NAMALWA (cell line): Measurements from ENCODE around the gene AP2A2.

Experiments
- DNase-seq: peaks from one replicate; pipeline ENCODE4 v3.0.0-alpha.2; 2015; ENCODE audit warnings: low spot score

AP2A2 gene

DNA sequence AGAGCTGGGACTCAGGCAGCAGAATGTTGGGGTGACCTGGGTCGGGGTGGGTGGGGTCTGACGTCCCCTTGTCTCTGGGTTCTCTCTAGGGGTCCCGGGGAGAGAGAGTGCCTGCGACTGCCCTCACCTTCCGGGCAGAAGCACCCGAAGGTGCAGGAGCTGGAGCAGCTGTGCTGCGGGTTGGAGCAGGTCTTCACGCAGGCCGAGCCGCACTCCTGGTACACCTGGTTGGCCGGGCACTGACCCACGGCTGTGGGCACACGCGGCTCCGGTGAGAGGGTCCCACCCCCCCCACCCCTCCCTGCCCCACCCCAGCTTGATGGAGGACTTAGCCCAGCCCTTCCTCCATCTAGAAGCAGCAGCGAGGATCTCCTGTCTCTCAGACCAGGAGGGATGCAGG is 104.4 kb downstream of the AP2A2 start:
- DNase-seq, result no peak

- no peak for DNase-seq
Observed at GRCh38 chr11:1030556-1030955, 104.9 kb downstream of the AP2A2 start.

- DNase-seq, result no peak
Observed at GRCh38 chr11:1031121-1031899, 105.6 kb downstream of the AP2A2 start.

GRCh38 chr11:1032310-1032891 is 106.7 kb downstream of the AP2A2 start:
- no peak for DNase-seq

- no peak for DNase-seq
Observed at GRCh38 chr11:1033016-1033798, 107.5 kb downstream of the AP2A2 start.

DNA sequence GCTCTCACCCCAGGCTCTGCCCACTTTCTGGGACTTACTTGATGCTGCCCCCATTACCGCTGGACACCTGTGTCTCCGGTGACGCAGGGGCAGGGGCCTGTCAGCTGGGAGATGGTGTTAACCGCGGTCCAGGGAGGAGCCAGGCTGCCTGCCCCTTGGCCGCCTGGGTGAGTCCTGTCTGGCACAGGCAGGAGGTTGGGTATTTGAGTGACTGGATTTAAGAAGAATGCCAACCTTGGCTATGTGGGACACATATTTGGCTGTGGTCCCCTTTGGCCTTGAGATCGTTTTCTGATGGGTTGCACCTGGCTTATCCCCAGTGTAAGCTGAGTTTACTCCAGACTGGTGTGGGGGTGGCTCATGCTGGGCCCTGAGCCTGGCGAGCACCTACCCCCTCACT is 108.3 kb downstream of the AP2A2 start:
- DNase-seq, result no peak

DNA sequence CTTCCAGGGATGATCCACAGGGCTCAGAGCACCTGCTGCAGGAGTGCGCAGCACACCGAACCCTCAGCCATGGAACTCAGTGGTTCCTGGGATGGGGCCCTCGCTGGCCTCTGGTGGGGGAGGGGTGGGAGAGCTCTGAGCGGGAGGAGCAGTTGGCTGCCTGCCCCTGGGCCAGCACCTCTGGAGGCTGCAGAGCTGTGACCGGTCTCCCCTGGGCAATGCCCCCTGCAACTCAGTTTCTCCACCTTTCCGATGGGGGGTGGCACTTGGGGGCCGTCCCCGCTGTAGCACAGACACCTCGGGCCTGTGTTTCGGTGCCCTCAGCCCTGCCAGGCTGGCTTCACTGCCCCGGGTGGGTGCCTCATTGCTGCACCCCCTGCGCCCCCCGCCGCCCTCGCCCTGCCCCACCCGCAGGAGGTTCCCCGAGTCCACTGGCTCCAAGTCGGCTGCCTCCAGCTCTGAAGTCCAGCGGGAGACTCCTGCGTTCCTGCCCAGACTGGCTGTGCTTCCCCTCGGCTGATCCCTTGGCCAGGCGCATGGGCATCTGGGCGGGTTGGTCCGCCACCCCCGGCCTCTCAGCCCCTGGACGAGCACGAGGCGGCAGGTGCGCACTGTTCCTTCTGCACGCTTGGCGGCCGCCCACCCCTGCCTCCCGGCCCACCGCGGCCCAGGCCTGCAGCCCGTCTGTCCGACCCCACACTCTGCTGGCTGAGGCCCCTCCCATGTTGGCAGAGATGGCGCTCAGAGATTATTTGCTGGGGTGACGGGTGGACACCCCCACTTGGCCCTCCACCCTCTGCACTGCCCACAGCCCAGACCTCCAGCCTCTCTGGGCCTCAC is 109.0 kb downstream of the AP2A2 start:
- DNase-seq, result no peak

GRCh38 chr11:1035577-1036283 is 110.1 kb downstream of the AP2A2 start:
- DNase-seq, result no peak

GRCh38 chr11:1036303-1036923 is 110.7 kb downstream of the AP2A2 start, which contains the start of gene MUC6:
Gene MUC6 (minus strand): TSS chr11:1036718. CDS start chr11:1036655, 63 bp downstream.
- DNase-seq, result no peak

- no peak for DNase-seq
Observed at GRCh38 chr11:1036931-1037330, 111.3 kb downstream of the AP2A2 start.

- no peak for DNase-seq
Observed at GRCh38 chr11:1037506-1038055, 111.9 kb downstream of the AP2A2 start.

DNA sequence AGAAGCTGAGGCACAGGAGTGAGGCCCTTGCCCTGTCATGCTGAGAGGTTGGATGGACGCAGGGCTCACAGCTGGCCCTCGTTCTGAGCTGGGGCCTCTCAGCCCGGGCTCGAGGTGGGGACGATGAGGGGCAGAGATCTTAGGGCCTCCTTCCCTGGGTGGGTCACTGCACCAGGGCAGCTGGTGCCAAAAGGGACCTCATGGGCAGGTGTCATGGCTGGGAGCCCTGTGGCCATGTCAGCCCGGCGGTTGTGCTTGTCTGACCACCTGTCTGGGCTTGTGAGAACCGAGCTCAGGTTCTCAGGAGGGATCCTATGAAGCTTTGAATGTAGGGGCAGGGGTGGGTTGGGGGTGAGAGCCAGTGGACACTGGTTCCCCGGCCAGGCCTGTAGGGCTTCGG is 112.7 kb downstream of the AP2A2 start:
- no peak for DNase-seq

GRCh38 chr11:1038921-1039320 is 113.3 kb downstream of the AP2A2 start:
- DNase-seq, result no peak

DNA sequence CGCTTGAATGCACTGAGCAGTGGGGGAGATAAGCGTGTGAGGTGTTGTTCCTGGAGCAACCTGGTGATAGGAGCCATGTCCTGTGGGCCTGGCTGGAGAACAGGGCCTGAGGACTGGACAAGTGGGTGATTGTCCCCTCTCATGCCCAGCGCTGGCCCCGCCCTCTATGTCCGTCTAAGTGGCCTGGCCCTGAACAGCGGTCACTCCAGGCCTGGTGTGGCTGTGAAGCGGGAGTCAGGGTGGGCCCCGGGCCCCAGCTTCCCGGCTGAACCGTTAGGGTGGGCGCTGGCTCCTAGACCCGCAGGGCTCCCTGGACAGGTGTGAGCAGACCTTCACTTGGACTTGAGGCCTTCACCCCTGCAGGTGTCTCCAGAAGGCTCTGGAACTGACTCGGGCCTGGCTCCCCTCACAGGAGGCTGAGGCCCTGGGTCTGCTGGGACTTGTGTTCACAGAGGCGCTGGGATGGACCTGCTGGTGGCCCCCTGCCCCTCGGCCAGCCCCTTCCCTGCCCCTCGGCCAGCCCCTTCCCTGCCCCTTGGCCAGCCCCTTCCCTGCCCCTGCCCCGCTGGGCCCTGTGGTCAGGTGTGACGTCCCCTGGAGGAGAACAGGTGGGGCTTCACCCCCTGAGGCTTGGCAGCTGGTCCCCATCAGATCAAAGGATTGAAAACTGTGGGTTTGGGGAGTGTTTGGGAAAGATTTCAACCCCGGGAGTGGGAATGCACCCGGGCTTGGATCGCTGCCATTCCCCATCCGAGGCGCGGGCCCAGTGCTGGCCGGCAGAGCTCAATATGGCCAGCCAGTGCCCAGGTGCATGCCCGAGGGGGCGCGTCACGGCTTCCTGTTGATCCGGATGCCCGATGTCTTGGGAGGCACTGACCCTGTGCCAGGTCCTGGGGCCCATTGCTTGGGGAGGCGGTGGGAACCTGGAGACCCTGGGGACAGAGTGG is 114.1 kb downstream of the AP2A2 start:
- DNase-seq, result no peak

DNA sequence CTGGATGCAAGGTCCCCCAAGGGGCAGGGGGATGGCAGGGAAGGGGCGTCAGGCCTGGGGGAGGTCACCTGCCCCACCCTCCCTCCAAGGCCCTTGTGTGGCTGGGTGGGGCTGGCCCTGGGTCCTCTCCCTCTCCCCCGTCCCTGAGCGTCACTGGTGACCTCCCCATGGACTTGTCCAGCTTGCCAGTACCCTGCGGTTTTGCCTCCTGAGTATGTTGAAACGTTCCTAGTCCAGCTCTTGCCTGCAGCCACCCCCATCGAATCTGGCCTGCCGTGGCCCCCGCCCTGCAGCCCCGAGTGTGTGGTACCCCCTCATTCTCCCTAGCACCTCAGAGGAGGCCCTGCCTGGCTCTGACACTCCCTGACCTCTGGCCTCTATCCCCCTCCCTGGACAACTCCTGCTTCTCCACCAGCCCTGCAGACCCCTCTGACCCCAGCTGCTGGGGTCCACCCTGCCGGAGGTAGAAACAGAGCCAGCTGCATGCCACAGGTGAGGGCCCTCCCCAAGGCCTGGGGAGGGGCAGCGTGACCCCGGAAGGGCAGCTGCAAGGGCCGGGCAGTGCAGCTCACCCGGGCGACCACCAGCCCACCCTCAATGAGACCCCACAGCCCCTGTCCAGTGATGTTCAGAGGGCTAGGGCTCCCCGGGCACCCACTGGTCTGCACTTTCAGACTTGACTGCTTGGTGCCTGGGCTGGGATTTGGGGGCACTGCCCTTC is 114.9 kb downstream of the AP2A2 start:
- no peak for DNase-seq

DNA sequence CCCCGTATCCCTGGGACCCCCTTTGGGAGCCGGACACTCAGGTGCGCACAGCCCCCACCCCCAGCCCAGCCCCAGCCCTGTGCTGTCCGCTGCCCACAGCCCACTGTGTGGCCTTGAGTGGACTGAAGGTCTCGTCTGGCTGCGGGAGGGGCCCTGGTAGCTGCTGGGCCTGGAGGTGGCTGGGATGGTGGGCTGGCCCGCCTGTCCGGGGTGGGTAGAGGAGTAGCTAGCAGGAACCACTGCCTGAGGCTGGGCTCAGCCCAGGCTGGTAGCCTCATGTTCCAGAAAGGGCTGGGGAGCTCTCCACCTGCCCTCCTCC is 115.4 kb downstream of the AP2A2 start:
- DNase-seq, result no peak

DNA sequence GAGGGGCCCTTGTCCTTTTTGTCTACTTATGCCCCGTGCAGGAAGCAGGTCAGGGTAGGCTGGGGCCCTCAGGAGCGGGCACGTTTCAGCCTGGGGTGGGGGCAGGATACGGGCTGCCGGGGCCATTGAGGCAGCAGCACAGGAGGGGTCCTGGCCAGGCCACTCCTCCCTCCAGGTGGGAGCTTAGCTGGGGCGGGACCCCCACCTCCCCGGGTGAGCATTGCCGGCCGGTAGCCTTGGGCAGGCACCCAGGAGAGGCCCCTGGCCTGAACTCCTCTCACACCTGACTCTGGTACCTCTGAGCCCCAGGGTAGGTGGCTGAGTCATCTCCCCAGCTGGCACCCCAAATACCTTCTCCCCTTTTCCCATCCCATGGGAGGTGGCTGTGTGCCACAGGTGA is 115.8 kb downstream of the AP2A2 start:
- DNase-seq, result no peak

DNA sequence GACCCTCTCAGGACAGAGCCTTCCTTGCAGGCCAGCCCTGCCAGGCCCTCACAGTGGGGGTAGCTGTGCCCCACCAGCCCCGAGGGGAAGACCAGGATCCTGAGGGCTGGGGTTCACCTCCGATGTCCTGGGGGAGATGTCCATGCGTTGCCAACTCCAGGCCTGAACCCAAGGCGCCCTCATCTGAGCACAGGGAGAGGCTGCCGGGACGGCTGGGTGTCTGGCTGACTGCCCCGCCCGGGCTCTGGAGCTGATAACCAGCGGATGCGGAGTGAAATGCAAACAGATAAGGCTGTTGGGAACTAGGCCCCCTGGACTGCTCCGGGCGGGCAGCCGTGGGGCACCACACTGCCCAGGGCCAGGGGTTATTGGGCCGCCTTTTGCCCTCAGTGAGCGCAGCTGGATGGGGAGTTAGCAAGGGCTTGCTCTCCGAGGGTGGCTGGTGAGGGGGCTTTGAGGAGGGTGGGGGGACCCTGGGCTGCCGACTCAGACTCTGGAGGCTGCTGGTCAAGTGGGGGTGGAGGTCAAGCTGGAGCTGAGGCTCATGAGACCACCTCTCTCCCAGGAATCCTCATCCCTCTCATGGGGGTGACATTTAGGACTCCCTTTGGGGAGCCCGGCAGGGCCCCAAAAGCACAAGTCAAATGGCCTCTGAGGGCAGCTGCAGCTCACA is 116.4 kb downstream of the AP2A2 start:
- DNase-seq, result no peak
